H1 (cell line): ENCODE data around the gene MVK. TPM values are rescaled to one million over a fixed set of nuclear protein-coding genes. Genes with fewer than 3 reads are reported as not detected.

Source experiments
- EZH2 ChIP-seq: fragments of 200-600 bp; sonication (generic); IDR thresholded peaks from 2 replicates; pipeline ENCODE4 v1.7.1; 2012; ENCODE audit warnings: low read depth, mild to moderate bottlenecking, moderate library complexity, low read length, inconsistent platforms; ENCODE audit not compliant: severe bottlenecking
- SAP30 ChIP-seq: fragments of 300-600 bp; sonication (generic); IDR thresholded peaks from 2 replicates; pipeline ENCODE4 v1.7.1; 2012; ENCODE audit warnings: low read length, moderate library complexity, mild to moderate bottlenecking, inconsistent platforms; ENCODE audit not compliant: insufficient read depth, insufficient replicate concordance
- polyA plus RNA-seq, 7 experiments: library from polyadenylated mRNA; depleted of rRNA in 3 of 7; stranded (reverse) in 5 of 7; unstranded in 2 of 7; fragments of >200 nt in 5 of 7; fragments of 200-250 nt in 2 of 7; gene quantifications; 1 replicate in 5 of 7; 2 replicates in 1 of 7; 4 replicates in 1 of 7; pipeline versions ENCODE4 v1.2.1 to v1.2.3, GENCODE V29; 2011 to 2013; ENCODE audit warnings: missing spikeins in 2 of 7, mixed read lengths in 2 of 7
- total RNA-seq: library from RNA; stranded (reverse); fragmentation: NEBNext Ultra II Directional; extraction: Animal tissue kit (Norgen Biotek cat#: 25700); gene quantifications from 2 replicates; pipeline ENCODE4 v1.2.1, GENCODE V29; 2021

The MVK gene
- total and polyA plus RNA-seq, 2 of the 8 experiments (the other 6 are each of a cell fraction or from before 2014, with no cell fraction given), result 15.7 to 20.9 TPM

GRCh38 chr12:109527489-109528123 is 46.0 kb upstream of the MVK start (continued):
- no peak for TF ChIP-seq SAP30
- TF ChIP-seq EZH2, result no peak
